OCI-LY3 (cell line): Measurements from ENCODE around the gene HSPA12A.

ENCODE experiments used
- EZH2phosphoT487 ChIP-seq: fragments of 200-600 bp; shearing (Covaris generic); IDR thresholded peaks from 2 replicates; pipeline ENCODE4 v1.6.1; 2018; ENCODE audit warnings: antibody characterized with exemption, mixed run types, low read depth
- TF ChIP-seq, protein P1 (sequence below): fragments of 200-600, 300-600 bp; sonication (generic); IDR thresholded peaks from 2 replicates; pipeline ENCODE4 v1.5.1; 2014; ENCODE audit warnings: antibody characterized with exemption, low read length, low read depth

DNA sequence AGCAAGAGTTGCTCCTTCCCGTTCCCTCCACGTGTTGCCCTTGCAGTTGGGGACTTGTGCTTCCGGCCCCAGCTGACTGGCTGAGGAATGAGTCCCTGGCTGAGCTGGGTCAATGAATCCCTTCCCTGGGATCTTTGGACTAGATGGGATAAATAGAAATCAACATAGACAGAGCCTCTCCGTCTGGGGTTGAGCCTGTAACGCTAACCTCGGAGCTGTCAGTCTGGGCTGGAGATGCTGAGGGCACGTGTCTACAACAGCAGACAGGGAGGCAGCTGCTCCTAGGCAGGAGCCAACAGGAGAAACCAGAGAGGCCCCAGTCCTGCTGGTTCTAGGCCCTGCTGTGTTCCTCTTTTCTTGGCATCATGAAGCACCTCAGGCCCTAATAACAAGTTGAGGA lies 42.3 kb upstream of the HSPA12A start:
- TF ChIP-seq, protein P1, sequence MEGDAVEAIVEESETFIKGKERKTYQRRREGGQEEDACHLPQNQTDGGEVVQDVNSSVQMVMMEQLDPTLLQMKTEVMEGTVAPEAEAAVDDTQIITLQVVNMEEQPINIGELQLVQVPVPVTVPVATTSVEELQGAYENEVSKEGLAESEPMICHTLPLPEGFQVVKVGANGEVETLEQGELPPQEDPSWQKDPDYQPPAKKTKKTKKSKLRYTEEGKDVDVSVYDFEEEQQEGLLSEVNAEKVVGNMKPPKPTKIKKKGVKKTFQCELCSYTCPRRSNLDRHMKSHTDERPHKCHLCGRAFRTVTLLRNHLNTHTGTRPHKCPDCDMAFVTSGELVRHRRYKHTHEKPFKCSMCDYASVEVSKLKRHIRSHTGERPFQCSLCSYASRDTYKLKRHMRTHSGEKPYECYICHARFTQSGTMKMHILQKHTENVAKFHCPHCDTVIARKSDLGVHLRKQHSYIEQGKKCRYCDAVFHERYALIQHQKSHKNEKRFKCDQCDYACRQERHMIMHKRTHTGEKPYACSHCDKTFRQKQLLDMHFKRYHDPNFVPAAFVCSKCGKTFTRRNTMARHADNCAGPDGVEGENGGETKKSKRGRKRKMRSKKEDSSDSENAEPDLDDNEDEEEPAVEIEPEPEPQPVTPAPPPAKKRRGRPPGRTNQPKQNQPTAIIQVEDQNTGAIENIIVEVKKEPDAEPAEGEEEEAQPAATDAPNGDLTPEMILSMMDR = no peak
- no peak for TF ChIP-seq EZH2phosphoT487
